ENCODE data around the gene XYLT2. TPM values are rescaled to one million over a fixed set of nuclear protein-coding genes. Genes with fewer than 3 reads are reported as not detected.

The XYLT2 gene
- total and polyA plus RNA-seq, 2 donors (not counting 3 experiments of a cell fraction or from before 2014, with no cell fraction given), result 19.1 to 26.6 TPM

DNA sequence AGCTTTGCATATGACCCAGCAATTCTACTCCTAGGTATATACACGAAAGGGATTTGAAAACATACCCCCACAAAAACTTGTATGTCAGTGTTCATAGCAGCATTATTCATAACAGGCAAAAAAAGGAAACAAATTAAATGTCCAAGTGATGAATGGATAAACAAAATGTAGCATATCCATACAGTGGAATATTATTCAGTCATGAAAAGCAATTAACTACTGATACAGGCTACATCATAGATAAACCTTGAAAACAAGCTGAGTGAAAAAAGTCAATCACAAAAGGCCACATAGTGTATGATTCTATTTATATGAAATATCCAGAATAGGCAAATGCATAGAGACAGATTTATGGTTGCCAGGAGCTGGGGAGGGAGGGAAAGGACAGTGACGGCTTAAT, 27.8 kb downstream of the XYLT2 start:
- DNase-seq (ENCODE audit: low read depth, low spot score), result no peak
- dilution Hi-C loops (cut with MboI; ENCODE audit: extremely low pct_ligation_motif_present, low sequenced_read_pairs), result no loop called here
- Histone ChIP-seq H3K36me3 (ENCODE audit: control insufficient read depth in 2 of 2, extremely low read depth in 1 of 2, insufficient read depth in 2 of 2, low read length in 2 of 2) (peaks cover 3 to 7% of the 10 kb centered on the region in 2 experiments), H3K4me2 (ENCODE audit: insufficient read depth, low read length) (peak overlapping the region; percentile 77), H3K9me1 (replicated peaks; ENCODE audit: control insufficient read depth, extremely low read depth, insufficient read depth, low read length) (no peaks in the 10 kb centered on the region), H2AFZ (ENCODE audit: low read depth, low read length) (no peak overlapping the region), H3K9ac (replicated peaks; ENCODE audit: extremely low read depth, insufficient read depth, low read length) (peak overlapping the region; percentile 87), H3K79me2 (ENCODE audit: control insufficient read depth, insufficient read depth, low read length) (peaks cover 17% of the 10 kb centered on the region), H3K27ac (ENCODE audit: insufficient read depth, low read depth, low read length) (no peak overlapping the region), H4K20me1 (replicated peaks; ENCODE audit: control insufficient read depth, extremely low read depth, insufficient read depth, low read length) (no peaks in the 10 kb centered on the region), H3K9me3 (replicated peaks; ENCODE audit: control insufficient read depth, insufficient read depth, low read length) (no peaks in the 10 kb centered on the region), H3K27me3 (ENCODE audit: control insufficient read depth in 2 of 2, insufficient read depth in 2 of 2, low read length in 2 of 2) (no peaks in the 10 kb centered on the region), H3K4me1 (ENCODE audit: control insufficient read depth, extremely low read depth, insufficient read depth, low read length) (peaks cover 15% of the 10 kb centered on the region), H3K4me3 (replicated peaks in 1 of 3; ENCODE audit: insufficient read depth in 1 of 3, low read depth in 1 of 3, low read length in 3 of 3) (peak overlapping the region in 1 of 3 experiments; percentile 91)
- TF ChIP-seq JUN (IDR thresholded peaks at IDR 0.05; ENCODE audit: borderline replicate concordance, insufficient read depth, insufficient read length, low read depth) (no peak), EZH2 (IDR thresholded peaks at IDR 0.05; ENCODE audit: borderline replicate concordance, low read depth, low read length, severe bottlenecking) (no peak), POLR2A (IDR thresholded peaks at IDR 0.05; ENCODE audit: low read depth, low read length) (no peak), GATA2 (IDR thresholded peaks at IDR 0.05; ENCODE audit: insufficient read depth, insufficient read length, low read depth, low read length) (no peak), POLR2AphosphoS5 (IDR thresholded peaks at IDR 0.05; ENCODE audit: insufficient read depth, low read depth, low read length) (no peak), MYC (IDR thresholded peaks at IDR 0.05; ENCODE audit: low read depth, low read length) (no peak), CTCF (IDR thresholded peaks at IDR 0.05; ENCODE audit: extremely low read depth in 1 of 2, insufficient read depth in 1 of 2, low read depth in 1 of 2, low read length in 2 of 2) (no peak), FOS (IDR thresholded peaks at IDR 0.05; ENCODE audit: borderline replicate concordance, insufficient read depth, low read length) (no peak)
- TF ChIP-seq, protein P1, sequence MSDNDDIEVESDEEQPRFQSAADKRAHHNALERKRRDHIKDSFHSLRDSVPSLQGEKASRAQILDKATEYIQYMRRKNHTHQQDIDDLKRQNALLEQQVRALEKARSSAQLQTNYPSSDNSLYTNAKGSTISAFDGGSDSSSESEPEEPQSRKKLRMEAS (IDR thresholded peaks at IDR 0.05; ENCODE audit: insufficient read depth, insufficient read length), result no peak
- no peak for FAIRE-seq
- BruUV-seq (replicated peaks), result no TSS peak
- ChIA-PET POLR2A (no interaction called here), CTCF (interaction anchor here (1.6 kb wide), 1 partner anchor 9 kb away, joined by 4 read pairs; no protein-coding TSS in a partner anchor)
- intact Hi-C loops (cut with micrococcal nuclease), result no loop called here
